KMS-11 (cell line): ENCODE measurements around the gene CRYL1.

Experiments
- H2AFZ ChIP-seq: fragments of 200-600 bp; sonication (generic); 2 replicates; pipeline ENCODE4 v1.6.1; 2016; ENCODE audit warnings: antibody characterized with exemption, mixed run types, low read depth
- H3K27ac ChIP-seq: fragments of 200-600 bp; sonication (generic); 2 replicates; pipeline ENCODE4 v1.6.1; 2016; ENCODE audit warnings: mild to moderate bottlenecking, mixed run types
- H3K27me3 ChIP-seq: fragments of 200-600 bp; sonication (generic); 2 replicates; pipeline ENCODE4 v1.6.1; 2017; ENCODE audit warnings: mild to moderate bottlenecking, low read depth, mixed run types, moderate library complexity; ENCODE audit not compliant: insufficient read depth
- H3K36me3 ChIP-seq: fragments of 200-600 bp; sonication (generic); 2 replicates; pipeline ENCODE4 v1.6.1; 2017; ENCODE audit warnings: mild to moderate bottlenecking, mixed run types; ENCODE audit not compliant: insufficient read depth
- H3K4me1 ChIP-seq: fragments of 200-600 bp; sonication (generic); 2 replicates; pipeline ENCODE4 v1.6.1; 2016; ENCODE audit warnings: mild to moderate bottlenecking, low read depth, mixed run types; ENCODE audit not compliant: poor library complexity, severe bottlenecking
- H3K4me2 ChIP-seq: fragments of 200-600 bp; sonication (generic); 2 replicates; pipeline ENCODE4 v1.7.0; 2016; ENCODE audit warnings: mild to moderate bottlenecking, mixed run types
- H3K4me3 ChIP-seq: fragments of 200-600 bp; sonication (generic); IDR thresholded peaks from 2 replicates; pipeline ENCODE4 v1.6.1; 2017; ENCODE audit warnings: low read depth, low read length, mixed read lengths; ENCODE audit not compliant: insufficient read depth
- H3K79me2 ChIP-seq: fragments of 200-600 bp; sonication (generic); 2 replicates; pipeline ENCODE4 v1.6.1; 2016; ENCODE audit warnings: low read depth, mixed run types; ENCODE audit not compliant: insufficient read depth
- H3K9ac ChIP-seq: fragments of 200-600 bp; sonication (generic); 2 replicates; pipeline ENCODE4 v1.6.1; 2016; ENCODE audit warnings: mild to moderate bottlenecking, mixed run types
- H4K20me1 ChIP-seq: fragments of 200-600 bp; sonication (generic); 2 replicates; pipeline ENCODE4 v1.6.1; 2016; ENCODE audit warnings: mild to moderate bottlenecking, mixed run types; ENCODE audit not compliant: insufficient read depth
- TF ChIP-seq, protein P1 (sequence below): fragments of 200-600 bp; sonication (generic); conservative IDR thresholded peaks from 2 replicates; pipeline ENCODE4 v1.6.1; 2017; ENCODE audit warnings: low read depth, mild to moderate bottlenecking, antibody characterized with exemption, low read length, moderate library complexity, mixed read lengths

The CRYL1 gene

DNA sequence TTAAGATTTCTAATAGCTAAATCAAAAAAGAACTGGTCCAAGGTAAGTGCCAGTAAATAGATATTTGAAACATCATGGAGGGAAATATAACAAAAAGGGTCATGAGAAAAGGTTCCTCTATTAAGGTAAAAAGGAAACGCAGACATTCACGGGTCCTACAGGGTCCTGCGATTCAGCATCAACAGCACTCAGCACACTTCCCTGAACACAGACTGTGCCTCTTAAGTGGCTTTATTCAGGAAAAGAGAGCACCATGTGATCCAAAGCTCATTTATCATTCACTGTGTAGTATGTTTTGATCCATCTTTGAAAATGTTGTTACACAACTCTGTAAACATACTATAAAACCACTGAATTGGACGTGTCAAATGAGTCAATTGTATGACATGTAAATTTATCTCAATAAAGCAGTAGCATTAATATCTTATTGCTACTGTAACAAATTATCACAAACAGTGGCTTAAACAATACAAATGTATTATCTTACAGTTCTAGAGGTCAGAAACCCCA lies 33.7 kb downstream of the CRYL1 start:
- no peak overlapping the region for H3K4me2 ChIP-seq
- H3K4me3 ChIP-seq, result no peak overlapping the region
- H2AFZ ChIP-seq, result no peak overlapping the region
- H3K4me1 ChIP-seq, result peaks cover 14% of the 10 kb centered on the region
- TF ChIP-seq, protein P1, sequence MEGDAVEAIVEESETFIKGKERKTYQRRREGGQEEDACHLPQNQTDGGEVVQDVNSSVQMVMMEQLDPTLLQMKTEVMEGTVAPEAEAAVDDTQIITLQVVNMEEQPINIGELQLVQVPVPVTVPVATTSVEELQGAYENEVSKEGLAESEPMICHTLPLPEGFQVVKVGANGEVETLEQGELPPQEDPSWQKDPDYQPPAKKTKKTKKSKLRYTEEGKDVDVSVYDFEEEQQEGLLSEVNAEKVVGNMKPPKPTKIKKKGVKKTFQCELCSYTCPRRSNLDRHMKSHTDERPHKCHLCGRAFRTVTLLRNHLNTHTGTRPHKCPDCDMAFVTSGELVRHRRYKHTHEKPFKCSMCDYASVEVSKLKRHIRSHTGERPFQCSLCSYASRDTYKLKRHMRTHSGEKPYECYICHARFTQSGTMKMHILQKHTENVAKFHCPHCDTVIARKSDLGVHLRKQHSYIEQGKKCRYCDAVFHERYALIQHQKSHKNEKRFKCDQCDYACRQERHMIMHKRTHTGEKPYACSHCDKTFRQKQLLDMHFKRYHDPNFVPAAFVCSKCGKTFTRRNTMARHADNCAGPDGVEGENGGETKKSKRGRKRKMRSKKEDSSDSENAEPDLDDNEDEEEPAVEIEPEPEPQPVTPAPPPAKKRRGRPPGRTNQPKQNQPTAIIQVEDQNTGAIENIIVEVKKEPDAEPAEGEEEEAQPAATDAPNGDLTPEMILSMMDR, result no peak
- H3K36me3 ChIP-seq, result no peaks in the 10 kb centered on the region
- H3K27me3 ChIP-seq, result no peaks in the 10 kb centered on the region
- no peaks in the 10 kb centered on the region for H3K79me2 ChIP-seq
- no peak overlapping the region for H3K9ac ChIP-seq
- H4K20me1 ChIP-seq, result no peaks in the 10 kb centered on the region
- H3K27ac ChIP-seq, result no peak overlapping the region

DNA sequence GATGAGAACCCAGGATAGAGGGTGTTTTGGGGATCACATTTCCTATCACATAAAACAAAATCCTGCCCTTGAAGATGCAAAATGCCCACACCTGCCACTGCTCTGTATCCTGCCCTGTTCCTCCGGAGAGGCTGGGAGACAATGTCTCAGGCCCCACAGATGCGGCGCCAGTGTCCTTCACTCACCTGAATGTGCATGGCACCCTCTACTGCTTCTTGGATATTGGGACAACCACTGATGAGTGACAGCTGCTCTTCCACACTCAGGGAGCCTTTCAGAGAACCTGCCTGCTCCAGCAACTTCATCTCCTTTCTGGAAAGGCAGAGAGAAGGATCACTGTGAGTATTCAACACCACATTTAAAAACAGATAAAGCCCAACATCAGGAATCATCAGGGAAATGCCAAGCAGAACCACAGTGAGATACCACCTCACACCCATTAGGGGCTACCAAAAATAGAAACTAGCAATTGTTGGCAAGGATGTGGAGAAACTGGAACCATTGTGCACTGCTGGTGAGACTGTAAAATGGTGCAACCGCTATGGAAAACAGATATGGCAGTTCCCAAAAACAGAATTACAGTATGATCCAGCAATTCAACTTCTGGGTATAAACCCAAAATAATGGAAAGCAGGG lies 36.4 kb downstream of the CRYL1 start:
- no peaks in the 10 kb centered on the region for H3K79me2 ChIP-seq
- no peak overlapping the region for H2AFZ ChIP-seq
- H3K9ac ChIP-seq, result no peak overlapping the region
- TF ChIP-seq, protein P1, result no peak
- H3K4me1 ChIP-seq, result peaks cover 5% of the 10 kb centered on the region
- no peak overlapping the region for H3K4me2 ChIP-seq
- no peak overlapping the region for H3K27ac ChIP-seq
- no peaks in the 10 kb centered on the region for H3K27me3 ChIP-seq
- H3K36me3 ChIP-seq, result no peaks in the 10 kb centered on the region
- H4K20me1 ChIP-seq, result no peaks in the 10 kb centered on the region
- no peak overlapping the region for H3K4me3 ChIP-seq

DNA sequence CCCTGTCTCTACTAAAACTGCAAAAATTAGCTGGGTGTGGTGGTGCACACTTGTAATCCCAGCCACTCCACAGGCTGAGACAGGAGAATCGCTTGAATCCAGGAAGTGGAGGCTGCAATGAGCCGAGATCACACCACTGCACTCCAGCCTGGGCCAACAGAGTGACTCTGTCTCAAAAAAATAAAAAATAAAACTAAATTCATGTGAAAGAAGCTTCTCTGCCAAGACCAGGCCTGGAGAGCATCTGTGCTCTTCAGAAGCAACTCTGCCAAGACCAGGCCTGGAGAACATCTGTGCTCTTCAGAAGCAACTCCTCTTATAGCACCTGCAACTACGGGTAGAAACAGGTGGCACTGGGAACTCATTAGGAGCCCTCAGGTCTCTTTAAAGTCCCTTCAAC lies 37.7 kb downstream of the CRYL1 start:
- no peak overlapping the region for H2AFZ ChIP-seq
- no peak overlapping the region for H3K4me2 ChIP-seq
- H3K9ac ChIP-seq, result no peak overlapping the region
- no peak overlapping the region for H3K4me3 ChIP-seq
- peaks cover 5% of the 10 kb centered on the region for H3K4me1 ChIP-seq
- no peaks in the 10 kb centered on the region for H4K20me1 ChIP-seq
- H3K27ac ChIP-seq, result no peak overlapping the region
- H3K27me3 ChIP-seq, result no peaks in the 10 kb centered on the region
- no peaks in the 10 kb centered on the region for H3K36me3 ChIP-seq
- TF ChIP-seq, protein P1, result no peak
- no peaks in the 10 kb centered on the region for H3K79me2 ChIP-seq

DNA sequence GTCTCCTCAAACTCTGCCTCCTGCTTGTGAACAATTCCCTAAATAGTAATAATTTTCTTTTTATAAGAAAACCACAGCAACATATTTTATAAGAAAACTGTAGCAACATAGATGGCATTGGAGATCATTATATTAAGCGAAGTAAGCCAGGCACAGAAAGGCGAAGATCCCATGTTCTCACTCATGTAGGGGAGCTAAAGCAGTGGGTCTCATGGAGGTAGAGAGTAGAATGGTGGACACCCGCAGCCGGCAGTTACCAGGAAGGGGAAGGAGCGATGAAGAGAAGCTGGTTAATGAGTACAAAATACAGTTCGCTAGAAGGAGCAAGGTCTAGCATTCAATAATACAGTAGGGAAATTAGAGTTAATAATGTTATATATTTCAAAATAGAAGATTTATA lies 42.9 kb downstream of the CRYL1 start:
- Histone ChIP-seq H3K36me3 (no peaks in the 10 kb centered on the region), H3K4me3 (no peak overlapping the region), H3K79me2 (no peaks in the 10 kb centered on the region), H3K4me1 (no peaks in the 10 kb centered on the region), H2AFZ (no peak overlapping the region), H3K4me2 (no peak overlapping the region), H3K27me3 (no peaks in the 10 kb centered on the region), H3K9ac (no peak overlapping the region), H3K27ac (no peak overlapping the region), H4K20me1 (no peaks in the 10 kb centered on the region)
- TF ChIP-seq, protein P1, result no peak
